ENCODE measurements around the gene SYPL1. TPM values are rescaled to one million over a fixed set of nuclear protein-coding genes. Genes with fewer than 3 reads are reported as not detected.
"Not testable (repeated sequence)": the region's sequence is repeated elsewhere in the genome, so short reads cannot be mapped to it uniquely, and the experiment has no call there.

Gene SYPL1
- total and polyA plus RNA-seq, 10 donors: 49.9 to 113 (median 86.4) TPM

DNA sequence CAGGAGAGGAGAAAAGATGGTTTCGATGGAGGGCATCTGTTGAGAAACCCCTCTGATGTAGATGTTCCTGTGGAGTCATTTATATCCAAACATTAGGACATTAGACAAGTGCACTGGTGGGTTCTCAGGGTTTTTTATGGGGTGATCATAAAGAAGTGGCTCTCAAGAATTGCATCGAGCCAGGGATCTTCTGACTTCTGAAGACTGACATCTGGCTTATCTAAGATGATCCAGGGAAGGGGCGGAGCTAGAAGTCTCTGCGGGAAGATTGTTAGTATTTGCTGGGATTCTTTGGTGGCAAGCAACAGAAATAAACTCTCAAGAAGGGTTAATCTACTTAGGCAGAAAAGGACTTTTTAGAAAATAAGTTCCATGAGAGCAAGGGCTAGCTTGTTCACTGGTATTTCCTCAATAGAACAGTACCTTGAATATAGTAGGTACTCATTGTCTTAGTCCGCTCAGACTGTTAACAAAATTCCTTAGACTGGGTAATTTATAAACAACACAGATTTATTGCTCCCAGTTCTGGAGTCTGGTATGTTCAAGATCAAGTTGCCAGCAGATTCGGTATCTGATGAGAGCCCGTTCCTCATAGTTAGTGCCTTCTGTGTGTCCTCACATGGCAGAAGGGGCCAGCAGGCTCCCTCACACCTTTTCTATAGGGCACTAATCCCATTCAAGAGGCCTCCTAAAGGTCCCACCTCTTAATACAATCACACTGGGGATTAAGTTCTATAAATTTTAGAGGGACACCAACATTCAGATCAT lies 28.5 kb upstream of the SYPL1 start:
- no peak overlapping the region for H3K27ac ChIP-seq
- intact Hi-C loops (cut with DNase I; ENCODE audit: low total_unique reads): no loop called here

DNA sequence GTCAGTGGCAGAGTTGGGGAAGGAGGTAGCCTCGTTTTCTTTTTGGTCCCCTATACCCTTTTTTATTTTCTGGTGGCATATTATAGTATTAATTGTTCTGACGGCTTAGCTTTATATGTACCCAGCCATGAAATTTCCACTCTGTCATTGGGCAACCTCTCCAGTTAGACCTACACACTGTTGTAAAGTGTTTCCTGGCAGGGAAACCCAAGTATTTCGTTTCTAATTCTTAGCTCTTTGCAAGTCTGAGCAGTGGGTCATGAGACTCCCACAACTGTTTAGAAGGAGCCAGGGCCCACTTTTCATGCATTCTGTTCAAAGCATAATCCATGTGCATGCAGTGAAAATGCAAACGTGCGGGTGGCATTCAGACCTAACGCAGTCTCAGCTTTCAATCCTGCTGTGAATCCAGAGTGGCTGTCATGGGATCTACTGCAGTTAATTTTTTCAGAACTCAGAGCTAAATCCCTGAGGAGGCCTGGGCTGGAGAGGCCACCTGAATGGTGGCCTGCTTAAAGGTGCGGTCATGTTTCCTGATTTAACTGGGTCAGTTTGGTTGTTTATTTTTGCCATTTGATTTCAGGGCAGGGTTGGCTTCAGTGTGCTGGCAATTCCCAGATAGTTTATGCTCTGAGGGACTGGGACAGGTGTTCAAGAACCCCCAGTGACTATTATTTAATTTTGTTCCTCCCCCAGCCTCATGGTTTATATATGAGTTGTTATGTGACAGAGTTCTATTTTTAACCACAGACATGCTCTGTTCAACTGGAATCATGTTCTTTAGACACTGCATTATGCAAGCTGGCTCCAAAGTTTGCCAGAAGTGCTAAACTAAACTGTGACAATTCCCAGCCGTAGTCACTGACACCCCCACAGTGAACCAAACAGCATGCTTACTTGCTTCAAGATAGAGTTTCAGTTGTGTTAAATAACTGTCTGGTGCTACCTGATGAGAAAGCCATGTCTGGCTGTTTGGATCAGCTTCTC lies 27.4 kb upstream of the SYPL1 start:
- H3K4me1 ChIP-seq: no peaks in the 10 kb centered on the region
- TF ChIP-seq POLR2A (IDR thresholded peaks at IDR 0.05) (no peak), POLR2AphosphoS5 (IDR thresholded peaks at IDR 0.05) (peak in 1 of 3 donors; percentile 51)
- WGBS, 5 donors: 70 to 80% (median 72%) methylated on average over 8 of the region's 8 CpGs
- intact Hi-C loops (cut with DNase I; ENCODE audit: low total_unique reads): no loop called here
- peak overlapping the region in 3 of 8 donors; percentile 9 to 55 (median 49) for H3K27ac ChIP-seq
- H3K9me3 ChIP-seq: no peaks in the 10 kb centered on the region
- H3K27me3 ChIP-seq (replicated peaks in 1 of 7): no peaks in the 10 kb centered on the region
- no peaks in the 10 kb centered on the region for H3K36me3 ChIP-seq
- DNase-seq: no peak
- H3K4me3 ChIP-seq: no peak overlapping the region

More for the DNA sequence above, 28.5 kb upstream of the SYPL1 start:
- Histone ChIP-seq H3K36me3 (no peaks in the 10 kb centered on the region), H3K4me3 (no peak overlapping the region), H3K9me3 (no peaks in the 10 kb centered on the region), H3K4me1 (no peaks in the 10 kb centered on the region), H3K27me3 (replicated peaks in 1 of 7) (no peaks in the 10 kb centered on the region)
- TF ChIP-seq, protein P1, sequence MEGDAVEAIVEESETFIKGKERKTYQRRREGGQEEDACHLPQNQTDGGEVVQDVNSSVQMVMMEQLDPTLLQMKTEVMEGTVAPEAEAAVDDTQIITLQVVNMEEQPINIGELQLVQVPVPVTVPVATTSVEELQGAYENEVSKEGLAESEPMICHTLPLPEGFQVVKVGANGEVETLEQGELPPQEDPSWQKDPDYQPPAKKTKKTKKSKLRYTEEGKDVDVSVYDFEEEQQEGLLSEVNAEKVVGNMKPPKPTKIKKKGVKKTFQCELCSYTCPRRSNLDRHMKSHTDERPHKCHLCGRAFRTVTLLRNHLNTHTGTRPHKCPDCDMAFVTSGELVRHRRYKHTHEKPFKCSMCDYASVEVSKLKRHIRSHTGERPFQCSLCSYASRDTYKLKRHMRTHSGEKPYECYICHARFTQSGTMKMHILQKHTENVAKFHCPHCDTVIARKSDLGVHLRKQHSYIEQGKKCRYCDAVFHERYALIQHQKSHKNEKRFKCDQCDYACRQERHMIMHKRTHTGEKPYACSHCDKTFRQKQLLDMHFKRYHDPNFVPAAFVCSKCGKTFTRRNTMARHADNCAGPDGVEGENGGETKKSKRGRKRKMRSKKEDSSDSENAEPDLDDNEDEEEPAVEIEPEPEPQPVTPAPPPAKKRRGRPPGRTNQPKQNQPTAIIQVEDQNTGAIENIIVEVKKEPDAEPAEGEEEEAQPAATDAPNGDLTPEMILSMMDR (IDR thresholded peaks at IDR 0.05 in 8 of 11, conservative IDR thresholded peaks at IDR 0.05 in 3 of 11): no peak
- TF ChIP-seq POLR2AphosphoS5 (IDR thresholded peaks at IDR 0.05): no peak
- no peak for TF ChIP-seq POLR2A (IDR thresholded peaks at IDR 0.05)
- 85 to 97% (median 92%) methylated on average over 7 of the region's 7 CpGs for WGBS, 5 donors
- no peak for DNase-seq

DNA sequence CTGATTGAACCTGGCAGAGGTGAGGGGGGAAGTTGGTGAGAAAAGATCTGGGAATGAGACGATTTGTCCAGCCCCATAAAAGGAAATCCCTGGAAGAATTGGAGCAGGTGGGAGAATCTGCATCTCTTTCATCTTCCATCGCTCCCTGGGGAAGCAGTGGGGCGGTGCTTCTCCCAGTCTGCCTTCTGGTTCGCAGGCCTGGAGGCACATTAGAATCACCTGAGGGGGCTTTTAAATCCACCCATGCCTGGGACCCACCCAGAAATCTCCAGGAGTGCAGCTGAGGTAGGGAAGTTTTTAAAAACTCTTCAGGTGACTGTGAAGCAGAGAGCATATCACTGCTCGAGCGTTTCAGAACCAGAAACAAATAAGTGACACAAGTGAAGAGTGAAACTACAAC lies 26.7 kb upstream of the SYPL1 start:
- peak overlapping the region in 1 of 8 donors; percentile 49 for H3K27ac ChIP-seq
- no peak for TF ChIP-seq POLR2AphosphoS5 (IDR thresholded peaks at IDR 0.05)
- TF ChIP-seq, protein P1 (IDR thresholded peaks at IDR 0.05 in 8 of 11, conservative IDR thresholded peaks at IDR 0.05 in 3 of 11): no peak
- TF ChIP-seq POLR2A (IDR thresholded peaks at IDR 0.05): no peak
- no peaks in the 10 kb centered on the region for H3K36me3 ChIP-seq
- no peak overlapping the region for H3K4me3 ChIP-seq
- H3K27me3 ChIP-seq (replicated peaks in 1 of 7): no peaks in the 10 kb centered on the region
- DNase-seq: no peak
- intact Hi-C loops (cut with DNase I; ENCODE audit: low total_unique reads): no loop called here
- no peaks in the 10 kb centered on the region for H3K9me3 ChIP-seq
- 83 to 92% (median 87%) methylated on average over 6 of the region's 6 CpGs for WGBS, 5 donors
- H3K4me1 ChIP-seq: no peaks in the 10 kb centered on the region

DNA sequence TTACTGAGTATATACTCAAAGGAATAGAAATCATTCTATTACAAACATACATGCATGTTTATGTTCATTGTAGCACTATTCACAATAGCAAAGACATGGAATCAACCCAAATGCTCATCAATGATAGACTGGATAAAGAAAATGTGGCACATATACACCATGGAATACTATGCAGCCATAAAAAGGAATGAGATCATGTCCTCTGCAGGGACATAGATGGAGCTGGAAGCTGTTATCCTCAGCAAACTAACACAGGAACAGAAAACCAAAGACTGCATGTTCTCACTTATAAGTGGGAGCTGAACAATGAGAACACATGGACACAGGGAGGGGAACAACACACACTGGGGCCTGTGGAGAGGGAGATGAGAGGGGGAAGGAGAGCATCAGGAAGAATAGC lies 26.1 kb upstream of the SYPL1 start:
- H3K27ac ChIP-seq; H3K9me3 ChIP-seq; H3K4me1 ChIP-seq; DNase-seq; H3K36me3 ChIP-seq; H3K4me3 ChIP-seq; H3K27me3 ChIP-seq (replicated peaks in 1 of 7); intact Hi-C loops (cut with DNase I; ENCODE audit: low total_unique reads): not testable (repeated sequence)

DNA sequence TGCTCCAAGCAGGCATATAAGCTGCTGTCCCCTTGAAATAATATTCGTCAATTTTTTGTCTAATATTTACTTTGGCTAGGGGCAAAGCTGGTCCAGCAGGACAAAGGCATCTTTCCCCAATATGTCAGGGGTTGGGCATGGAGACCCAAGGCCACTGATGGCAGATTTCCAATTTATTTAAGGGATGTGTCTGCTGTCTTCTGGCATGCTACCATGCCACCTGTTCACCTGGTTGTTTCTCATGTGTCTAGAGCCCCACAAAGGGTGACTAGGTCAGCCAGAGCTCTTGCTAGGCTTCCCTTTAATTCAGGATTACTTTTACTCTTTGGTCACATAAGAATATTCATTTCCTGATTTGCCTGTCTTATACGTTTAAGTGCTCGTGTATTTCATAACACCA lies 22.1 kb upstream of the SYPL1 start:
- H3K9me3 ChIP-seq: no peaks in the 10 kb centered on the region
- no peaks in the 10 kb centered on the region for H3K27me3 ChIP-seq (replicated peaks in 1 of 7)
- H3K4me3 ChIP-seq: no peak overlapping the region
- no peak for TF ChIP-seq POLR2AphosphoS5 (IDR thresholded peaks at IDR 0.05)
- TF ChIP-seq, protein P1 (IDR thresholded peaks at IDR 0.05 in 8 of 11, conservative IDR thresholded peaks at IDR 0.05 in 3 of 11): no peak
- TF ChIP-seq POLR2A (IDR thresholded peaks at IDR 0.05): no peak
- no peaks in the 10 kb centered on the region for H3K4me1 ChIP-seq
- no peak overlapping the region for H3K27ac ChIP-seq
- DNase-seq: no peak
- intact Hi-C loops (cut with DNase I; ENCODE audit: low total_unique reads): no loop called here
- no peaks in the 10 kb centered on the region for H3K36me3 ChIP-seq
- 52 to 77% (median 72%) methylated on average over 3 of the region's 3 CpGs for WGBS, 5 donors

Measured in spleen (tissue), 11 donors.